Bronchial epithelial cell (primary cell): ENCODE measurements around the gene STXBP3. TPM values are rescaled to one million over a fixed set of nuclear protein-coding genes. Genes with fewer than 3 reads are reported as not detected.

ENCODE experiments used
- DNase-seq: peaks from one replicate; pipeline ENCODE4 v3.0.0-alpha.2; 2010; ENCODE audit warnings: low read depth
- FAIRE-seq: peaks from 2 replicates; lab custom pipeline; 2011; peaks lifted over from hg19 to GRCh38; lab: Jason Lieb, UNC
- H3K27me3 ChIP-seq: 2 replicates; pipeline ENCODE4 v1.5.1; 2011; ENCODE audit warnings: low read length; ENCODE audit not compliant: control insufficient read depth, insufficient read depth
- H3K36me3 ChIP-seq: 2 replicates; pipeline ENCODE4 v1.5.1; 2011; ENCODE audit warnings: low read length; ENCODE audit not compliant: control insufficient read depth, insufficient read depth
- H3K4me3 ChIP-seq: 2 replicates; pipeline ENCODE4 v1.5.1; 2011; ENCODE audit warnings: mild to moderate bottlenecking, low read depth, low read length, control low read depth
- total RNA-seq: library from RNA; depleted of rRNA; stranded (reverse); fragments of >200 nt; gene quantifications from 2 replicates; pipeline ENCODE4 v1.2.1, GENCODE V29; 2014
- TF ChIP-seq, protein P1 (sequence below): IDR thresholded peaks from 2 replicates; pipeline ENCODE4 v1.5.1; 2011; ENCODE audit warnings: mild to moderate bottlenecking, moderate library complexity, low read length, control low read depth, inconsistent platforms; ENCODE audit not compliant: insufficient read depth, severe bottlenecking

Gene STXBP3
- total RNA-seq, 1 donor from 2014 or later, result 30.0 TPM

DNA sequence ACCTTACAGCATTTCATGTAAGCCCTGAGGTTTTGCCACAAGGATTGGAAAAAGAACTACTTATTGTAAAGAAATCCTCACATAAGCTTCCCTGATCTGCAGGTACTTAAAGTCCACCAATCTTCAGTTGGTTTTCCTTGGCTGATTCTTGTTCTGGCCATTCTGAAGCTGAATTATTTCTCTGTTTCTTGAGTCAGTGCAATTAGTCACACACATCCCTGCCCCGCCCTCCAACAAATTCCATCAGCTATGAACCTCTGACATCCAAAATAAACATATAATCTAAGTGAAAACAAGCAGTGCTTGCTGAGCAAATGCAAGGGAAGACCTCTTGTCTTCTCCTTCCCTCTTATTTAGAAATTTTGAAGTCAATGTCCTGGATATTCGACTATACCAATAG is 42.0 kb upstream of the STXBP3 start:
- no peaks in the 10 kb centered on the region for H3K27me3 ChIP-seq
- TF ChIP-seq, protein P1, sequence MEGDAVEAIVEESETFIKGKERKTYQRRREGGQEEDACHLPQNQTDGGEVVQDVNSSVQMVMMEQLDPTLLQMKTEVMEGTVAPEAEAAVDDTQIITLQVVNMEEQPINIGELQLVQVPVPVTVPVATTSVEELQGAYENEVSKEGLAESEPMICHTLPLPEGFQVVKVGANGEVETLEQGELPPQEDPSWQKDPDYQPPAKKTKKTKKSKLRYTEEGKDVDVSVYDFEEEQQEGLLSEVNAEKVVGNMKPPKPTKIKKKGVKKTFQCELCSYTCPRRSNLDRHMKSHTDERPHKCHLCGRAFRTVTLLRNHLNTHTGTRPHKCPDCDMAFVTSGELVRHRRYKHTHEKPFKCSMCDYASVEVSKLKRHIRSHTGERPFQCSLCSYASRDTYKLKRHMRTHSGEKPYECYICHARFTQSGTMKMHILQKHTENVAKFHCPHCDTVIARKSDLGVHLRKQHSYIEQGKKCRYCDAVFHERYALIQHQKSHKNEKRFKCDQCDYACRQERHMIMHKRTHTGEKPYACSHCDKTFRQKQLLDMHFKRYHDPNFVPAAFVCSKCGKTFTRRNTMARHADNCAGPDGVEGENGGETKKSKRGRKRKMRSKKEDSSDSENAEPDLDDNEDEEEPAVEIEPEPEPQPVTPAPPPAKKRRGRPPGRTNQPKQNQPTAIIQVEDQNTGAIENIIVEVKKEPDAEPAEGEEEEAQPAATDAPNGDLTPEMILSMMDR, result no peak
- no peak overlapping the region for H3K4me3 ChIP-seq
- FAIRE-seq, result no peak
- peak; percentile 78 for DNase-seq
- H3K36me3 ChIP-seq, result no peaks in the 10 kb centered on the region

DNA sequence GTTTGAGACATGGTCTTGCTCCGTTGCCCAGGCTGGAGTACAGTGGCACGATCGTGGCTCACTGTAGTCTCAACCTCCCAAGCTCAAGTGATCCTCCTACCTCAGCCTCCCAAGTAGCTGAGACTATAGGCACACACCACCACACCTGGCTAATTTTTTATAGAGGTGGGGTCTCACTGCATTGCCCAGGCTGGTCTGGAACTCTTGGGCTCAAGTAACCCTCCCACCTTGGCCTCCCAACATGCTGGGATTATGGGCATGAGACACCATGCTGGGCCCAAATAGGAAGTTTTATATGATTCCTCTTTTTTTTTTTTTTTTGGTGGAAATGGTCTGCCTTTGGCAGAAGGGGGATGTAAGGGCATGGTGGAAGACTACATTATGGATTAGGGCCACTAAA is 39.8 kb upstream of the STXBP3 start:
- TF ChIP-seq, protein P1, result no peak
- Histone ChIP-seq H3K36me3 (no peaks in the 10 kb centered on the region), H3K27me3 (no peaks in the 10 kb centered on the region), H3K4me3 (no peak overlapping the region)
- FAIRE-seq, result no peak
- DNase-seq, result no peak

DNA sequence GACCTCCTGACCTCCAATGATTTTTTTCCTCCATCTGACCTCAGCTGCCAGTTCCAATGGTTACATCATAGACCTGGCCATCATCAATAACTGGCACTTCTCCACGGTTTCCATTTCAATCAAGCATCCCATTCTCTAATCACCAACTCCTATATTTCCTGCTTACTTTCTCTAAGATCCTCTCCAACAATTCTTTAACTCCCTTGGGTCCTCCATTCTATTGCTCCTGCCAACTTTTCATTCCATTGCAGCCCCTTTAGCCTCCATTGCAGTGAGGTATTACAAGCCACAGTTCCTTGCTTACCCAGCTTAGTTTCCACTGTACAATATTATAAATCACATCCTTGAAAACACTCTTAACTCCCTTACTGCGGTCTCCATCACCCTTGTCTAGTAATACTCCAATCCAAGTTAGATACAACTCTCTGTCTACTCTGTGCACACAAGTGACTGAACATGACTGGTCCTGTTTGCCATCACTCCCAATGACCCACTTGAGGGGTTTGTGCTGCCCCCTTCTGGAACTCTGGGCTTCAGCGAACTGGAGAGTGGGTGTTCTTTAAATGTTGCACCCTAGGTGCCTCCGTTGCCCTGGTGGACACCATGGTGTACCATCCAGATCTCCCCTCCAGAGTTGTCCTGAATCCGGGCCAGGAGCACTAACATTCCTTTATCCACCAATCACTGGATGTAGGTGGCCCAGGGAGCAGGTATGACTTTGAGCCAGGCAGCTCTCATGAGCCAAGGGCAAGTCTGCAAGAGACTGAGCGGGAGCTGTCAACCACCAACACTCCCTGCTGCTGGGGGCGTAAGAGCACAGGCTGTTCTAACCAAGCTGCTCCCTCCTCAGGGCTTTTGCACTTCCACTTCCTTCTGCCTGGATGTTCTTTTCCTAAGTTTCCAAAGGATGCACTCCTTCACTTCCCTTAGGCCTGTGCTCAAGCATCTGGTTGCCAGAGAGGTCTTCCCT is 37.5 kb upstream of the STXBP3 start:
- DNase-seq, result peak; percentile 13
- no peak for FAIRE-seq
- no peaks in the 10 kb centered on the region for H3K36me3 ChIP-seq
- TF ChIP-seq, protein P1, result no peak
- no peak overlapping the region for H3K4me3 ChIP-seq
- no peaks in the 10 kb centered on the region for H3K27me3 ChIP-seq

DNA sequence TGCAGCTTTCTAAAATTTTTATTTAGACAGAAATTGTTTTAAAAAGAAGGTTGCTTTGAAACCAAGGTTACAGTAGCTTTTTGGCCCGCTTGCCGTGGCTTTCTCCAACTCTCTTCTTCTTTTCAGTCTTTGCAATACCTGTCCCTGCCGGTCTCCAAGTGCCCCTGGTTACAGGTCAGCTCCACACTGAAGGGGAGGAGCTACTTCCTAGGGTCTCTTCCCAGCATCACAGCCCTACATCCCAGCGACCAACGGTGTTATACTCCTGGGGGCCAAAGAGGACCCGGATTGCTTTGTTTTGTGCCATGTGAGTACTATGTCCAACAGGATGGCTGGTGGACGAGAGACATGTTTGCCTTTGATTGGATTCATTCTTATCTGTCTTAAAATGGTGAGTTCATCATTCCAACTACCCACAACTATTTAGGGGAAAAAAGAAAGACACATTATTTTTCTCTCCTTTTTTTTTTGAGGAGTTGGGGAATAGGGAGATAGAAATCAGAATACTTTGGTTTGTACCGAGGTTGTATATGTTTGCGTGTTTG is 33.8 kb upstream of the STXBP3 start, which contains the start of gene FNDC7:
Gene FNDC7, plus strand, starts transcription at position 303 of the 545 bp plus-strand sequence. Its CDS starts 26 bp downstream, at position 329.
- TF ChIP-seq, protein P1, result no peak
- FAIRE-seq (no peak), DNase-seq (no peak)
- Histone ChIP-seq H3K27me3 (no peaks in the 10 kb centered on the region), H3K4me3 (no peak within 1 kb of the TSS), H3K36me3 (no peaks in the 10 kb centered on the region)

DNA sequence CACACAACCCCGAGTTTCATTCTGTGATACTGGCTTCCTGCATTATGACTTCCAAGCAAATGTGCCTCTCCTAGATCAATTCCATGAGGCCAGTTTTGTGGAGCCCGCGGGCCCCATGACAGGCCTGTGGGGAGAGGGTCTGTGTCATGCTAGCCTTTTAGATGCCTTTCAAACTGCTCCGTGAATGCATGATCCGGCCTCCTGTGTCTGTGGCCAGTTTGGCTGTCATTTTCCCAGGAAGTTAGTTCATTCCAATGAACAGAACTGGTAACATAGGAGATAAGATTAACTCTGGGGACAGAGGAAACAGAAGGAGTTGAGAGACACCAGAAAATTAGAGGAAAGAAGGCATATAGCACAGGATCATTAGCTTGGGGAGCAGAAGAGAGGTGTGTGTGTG is 30.5 kb upstream of the STXBP3 start:
- FAIRE-seq (no peak), DNase-seq (no peak)
- Histone ChIP-seq H3K27me3 (no peaks in the 10 kb centered on the region), H3K4me3 (no peak overlapping the region), H3K36me3 (no peaks in the 10 kb centered on the region)
- TF ChIP-seq, protein P1, result no peak
